Right lobe of liver (tissue), 6 donors: ENCODE data around the gene VGLL4. TPM values are rescaled to one million over a fixed set of nuclear protein-coding genes. Genes with fewer than 3 reads are reported as not detected.

ENCODE experiments used
- ATAC-seq, 4 donors: fragments of 200-7000 bp; cut with Tn5 transposase; one replicate each; pipeline ENCODE4 v1.9.1; 2020; ENCODE audit warnings: mild to moderate bottlenecking in 4 of 4, moderate library complexity in 4 of 4
- DNase-seq, 3 donors: peaks; one replicate each; pipeline ENCODE4 v3.0.0-alpha.2; 2020
- H3K27ac ChIP-seq, 3 donors: fragments of 200-600 bp; one replicate each; pipeline ENCODE4 v1.8.0; 2022
- H3K27me3 ChIP-seq, 2 donors: fragments of 200-600 bp; one replicate each; pipeline ENCODE4 v1.8.0; 2022
- H3K36me3 ChIP-seq, 4 donors: fragments of 200-600 bp; sonication (generic) in 1 of 4; one replicate each; pipeline versions ENCODE4 v1.5.1 to v1.8.0; 2017 to 2022; ENCODE audit warnings: control low read depth in 1 of 4
- H3K4me1 ChIP-seq, 4 donors: fragments of 200-600 bp; sonication (generic) in 1 of 4; one replicate each; pipeline versions ENCODE4 v1.5.1 to v1.8.0; 2017 to 2022; ENCODE audit warnings: control low read depth in 1 of 4
- H3K4me3 ChIP-seq, 3 donors: fragments of 200-600 bp; one replicate each; pipeline ENCODE4 v1.8.0; 2022
- H3K9me3 ChIP-seq, 4 donors: fragments of 200-600 bp; sonication (generic) in 1 of 4; one replicate each; pipeline versions ENCODE4 v1.5.1 to v1.8.0; 2017 to 2022; ENCODE audit warnings: control low read depth in 1 of 4
- CTCF ChIP-seq, 4 donors: fragments of 200-600 bp in 3 of 4; fragments of 450-650 bp in 1 of 4; IDR thresholded peaks; one replicate each; pipeline versions ENCODE4 v1.5.1 to v1.8.0; 2016 to 2022; ENCODE audit warnings: antibody characterized with exemption in 4 of 4, mild to moderate bottlenecking in 2 of 4
- POLR2A ChIP-seq: fragments of 450-650 bp; IDR thresholded peaks from one replicate; pipeline ENCODE4 v1.6.1; 2017; ENCODE audit warnings: antibody characterized with exemption, mild to moderate bottlenecking
- WGBS: methylation state at CpG from one replicate; pipeline ENCODE4 v1.1.6; 2018; ENCODE audit warnings: low coverage, low lambda C conversion rate; ENCODE audit not compliant: insufficient coverage; ENCODE audit errors: missing lambda C conversion rate; 5-methylcytosine and 5-hydroxymethylcytosine counted together
- intact Hi-C, 2 donors: fragments of 100-400 bp; cut with DNase I; formaldehyde crosslinking; loops; one replicate each; pipeline versions ENCODE4 v1.11.2 to v1.14.1; 2022
- total RNA-seq, 6 experiments: library from RNA; depleted of rRNA in 2 of 6; stranded (reverse); fragments of >200 nt in 2 of 6; fragmentation: NEBNext Ultra II Directional in 3 of 6; extraction: Animal tissue kit (Norgen Biotek cat#: 25700) in 3 of 6; gene quantifications; one replicate each; pipeline versions ENCODE4 v1.1.0 to v1.2.4, GENCODE V29; 2016 to 2023
- donor health status: DM: no; HTN: yes; CAD: no.
- donor health status: DM: no; HTN: no; CAD: no.
- donor health status: DM: no; HTN: no; CAD: no.
- donor health status: DM: no; HTN: yes; CAD: no.
- donor health status: DM: no; HTN: yes; CAD: no.

The VGLL4 gene
- total RNA-seq, 6 experiments from 2014 or later, result 10.4 to 22.4 (median 15.2) TPM

DNA sequence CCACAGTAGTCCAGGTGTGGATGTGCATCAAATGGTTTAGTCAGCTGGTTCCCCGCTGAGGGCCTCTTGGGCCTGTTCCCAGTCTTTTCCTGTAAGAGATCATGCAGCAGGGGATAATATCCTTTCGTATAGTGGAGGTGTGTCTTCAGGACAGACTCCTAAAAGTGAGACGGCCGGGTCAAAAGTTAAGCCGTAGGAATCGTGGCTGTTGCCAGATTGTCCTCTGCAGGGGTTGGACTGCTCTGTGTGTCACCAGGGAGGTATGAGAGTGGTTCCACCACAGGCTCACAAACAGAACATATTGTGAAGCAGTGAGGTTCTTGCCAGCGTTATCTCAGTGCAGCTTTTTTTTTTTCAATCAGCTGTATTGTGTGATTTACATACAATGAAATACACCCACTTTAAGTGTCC lies 95.0 kb downstream of the VGLL4 start:
- ATAC-seq, result peak in 3 of 4 donors; percentile 10 to 56 (median 13)
- Histone ChIP-seq H3K4me3 (no peak overlapping the region), H3K9me3 (peaks cover 0 to 3% (median 0%) of the 10 kb centered on the region in 4 donors), H3K36me3 (no peaks in the 10 kb centered on the region), H3K4me1 (peaks cover 0 to 4% (median 2%) of the 10 kb centered on the region in 4 donors), H3K27me3 (no peaks in the 10 kb centered on the region), H3K27ac (no peak overlapping the region)
- DNase-seq, result peak in 1 of 3 donors; percentile 42
- TF ChIP-seq CTCF (IDR thresholded peaks at IDR 0.05) (no peak), POLR2A (no peak)
- 48% methylated on average over 7 of the region's 7 CpGs for WGBS
- intact Hi-C loops, result no loop called here

DNA sequence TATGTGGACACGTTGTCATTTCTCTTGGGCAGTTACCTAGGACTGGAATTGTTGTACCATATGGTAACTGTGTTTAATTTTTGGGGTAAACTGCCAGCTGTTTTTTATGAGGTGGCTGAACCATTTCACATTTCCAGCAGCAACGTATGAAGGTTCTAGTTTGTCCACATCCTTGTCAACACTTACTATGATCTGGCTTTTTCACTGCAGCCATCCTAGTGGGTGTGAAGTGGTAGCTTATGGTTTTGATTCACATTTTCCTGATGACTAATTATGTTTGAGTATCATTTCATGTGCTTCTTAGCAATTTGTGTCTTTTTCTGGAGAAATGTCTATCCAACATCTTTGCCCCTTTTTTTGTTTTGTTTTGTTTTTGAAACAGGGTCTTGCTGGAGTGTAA lies 96.2 kb downstream of the VGLL4 start:
- H3K36me3 ChIP-seq, result no peaks in the 10 kb centered on the region
- H3K4me1 ChIP-seq, result no peaks in the 10 kb centered on the region
- ATAC-seq, result no peak
- H3K27me3 ChIP-seq, result no peaks in the 10 kb centered on the region
- H3K9me3 ChIP-seq, result peaks cover 0 to 3% (median 0%) of the 10 kb centered on the region in 4 donors
- intact Hi-C loops, result no loop called here
- H3K27ac ChIP-seq, result no peak overlapping the region
- DNase-seq, result no peak
- no peak overlapping the region for H3K4me3 ChIP-seq
- TF ChIP-seq CTCF (IDR thresholded peaks at IDR 0.05) (no peak), POLR2A (no peak)
- 80% methylated on average over 2 of the region's 2 CpGs for WGBS

- peaks cover 0 to 3% (median 0%) of the 10 kb centered on the region in 4 donors for H3K9me3 ChIP-seq
- H3K4me1 ChIP-seq, result no peaks in the 10 kb centered on the region
- 86% methylated on average over 6 of the region's 9 CpGs for WGBS
- H3K36me3 ChIP-seq, result no peaks in the 10 kb centered on the region
- H3K27ac ChIP-seq, result no peak overlapping the region
- TF ChIP-seq CTCF (IDR thresholded peaks at IDR 0.05), result no peak
- no peak for TF ChIP-seq POLR2A
- ATAC-seq (peak in 2 of 4 donors; percentile 14 to 17), DNase-seq (peak in 1 of 3 donors; percentile 33)
- intact Hi-C loops, result no loop called here
- H3K27me3 ChIP-seq, result no peaks in the 10 kb centered on the region
- no peak overlapping the region for H3K4me3 ChIP-seq
These were observed 96.9 kb downstream of the VGLL4 start for GRCh38 chr3:11546657-11547302.

DNA sequence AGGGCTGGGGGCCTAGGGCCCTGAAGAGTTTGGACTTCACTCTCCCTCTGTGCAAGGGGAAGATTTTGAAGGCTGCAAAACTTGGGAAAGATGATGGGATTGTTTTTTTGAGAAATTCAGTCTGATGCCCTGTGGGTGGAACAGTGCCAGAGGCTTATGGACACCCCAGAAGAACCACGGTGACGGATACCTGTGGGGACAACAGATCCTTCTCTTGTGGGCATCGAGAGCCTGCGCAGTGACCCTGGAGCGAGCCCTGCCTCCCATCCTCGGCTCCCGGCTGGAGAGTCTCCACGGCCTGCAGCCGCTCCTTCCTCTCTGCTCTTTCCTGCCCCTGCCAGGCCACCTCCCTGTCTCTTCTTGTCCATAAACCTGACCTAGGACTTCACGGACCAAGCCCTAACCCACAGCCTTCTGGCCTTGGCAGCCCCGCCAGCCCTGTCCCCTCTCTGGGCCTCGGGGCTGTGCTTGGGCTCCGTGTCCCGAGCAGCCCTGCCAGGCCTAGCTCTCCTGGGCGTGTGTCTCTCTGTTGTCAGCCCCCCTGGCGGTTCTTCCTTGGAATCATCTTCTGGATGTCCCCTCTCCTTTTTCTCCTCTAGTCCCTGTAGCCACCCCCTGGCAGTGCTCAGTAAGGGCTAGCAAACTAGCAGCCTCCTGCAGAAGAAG lies 98.4 kb downstream of the VGLL4 start:
- 76% methylated on average over 6 of the region's 16 CpGs for WGBS
- DNase-seq (peak in 1 of 3 donors; percentile 43), ATAC-seq (peak; percentile 22 to 37 (median 30))
- intact Hi-C loops, result no loop called here
- no peaks in the 10 kb centered on the region for H3K36me3 ChIP-seq
- H3K27me3 ChIP-seq, result no peaks in the 10 kb centered on the region
- H3K4me1 ChIP-seq, result no peaks in the 10 kb centered on the region
- no peak overlapping the region for H3K4me3 ChIP-seq
- H3K9me3 ChIP-seq, result peaks cover 0 to 3% (median 0%) of the 10 kb centered on the region in 4 donors
- TF ChIP-seq CTCF (IDR thresholded peaks at IDR 0.05) (no peak), POLR2A (no peak)
- no peak overlapping the region for H3K27ac ChIP-seq
